CD4-positive, alpha-beta T cell treated with Interleukin-4 for 1 hour (primary cell): Measurements from ENCODE around the gene APLF.
A peak's percentile ranks its signal among the peaks of the same experiment; 100 is the strongest.
"Not testable (repeated sequence)": the region's sequence is repeated elsewhere in the genome, so short reads cannot be mapped to it uniquely, and the experiment has no call there.

ENCODE experiments used
- DNase-seq, 2 donors: peaks; one replicate each; pipeline ENCODE4 v3.0.0-alpha.2; 2020 to 2022

APLF gene

GRCh38 chr2:68476454-68476853 lies 9.1 kb downstream of the APLF start:
- no peak for DNase-seq

GRCh38 chr2:68478688-68479087 lies 11.3 kb downstream of the APLF start:
- no peak for DNase-seq

GRCh38 chr2:68482296-68482820 lies 15.0 kb downstream of the APLF start:
- DNase-seq = no peak

GRCh38 chr2:68483011-68483410 lies 15.6 kb downstream of the APLF start:
- DNase-seq = no peak

- peak in 1 of 2 donors; percentile 53 for DNase-seq
These were observed 20.5 kb downstream of the APLF start for GRCh38 chr2:68487773-68488355.

GRCh38 chr2:68488605-68489004 lies 21.2 kb downstream of the APLF start:
- not testable (repeated sequence) for DNase-seq

- no peak for DNase-seq
These were observed 21.9 kb downstream of the APLF start for GRCh38 chr2:68489282-68489681.

- no peak for DNase-seq
These were observed 24.2 kb downstream of the APLF start for GRCh38 chr2:68491582-68491981.

GRCh38 chr2:68499133-68499532 lies 31.7 kb downstream of the APLF start:
- DNase-seq = no peak

- no peak for DNase-seq
These were observed 33.3 kb downstream of the APLF start for GRCh38 chr2:68500649-68501048.

- DNase-seq = no peak
These were observed 34.4 kb downstream of the APLF start for GRCh38 chr2:68501768-68502167.

GRCh38 chr2:68505603-68506159 lies 38.3 kb downstream of the APLF start:
- no peak for DNase-seq

GRCh38 chr2:68506170-68506569 lies 38.8 kb downstream of the APLF start:
- DNase-seq = peak in 1 of 2 donors; percentile 27

- no peak for DNase-seq
These were observed 44.9 kb downstream of the APLF start for GRCh38 chr2:68512326-68512725.

- no peak for DNase-seq
These were observed 45.6 kb downstream of the APLF start for GRCh38 chr2:68512966-68513365.

GRCh38 chr2:68514316-68514929 lies 47.0 kb downstream of the APLF start:
- DNase-seq = no peak

- DNase-seq = no peak
These were observed 48.9 kb downstream of the APLF start for GRCh38 chr2:68516051-68516955.

- DNase-seq = no peak
These were observed 51.9 kb downstream of the APLF start for GRCh38 chr2:68519236-68519635.

GRCh38 chr2:68521037-68521436 lies 53.7 kb downstream of the APLF start:
- DNase-seq = no peak

GRCh38 chr2:68526943-68527342 lies 59.6 kb downstream of the APLF start:
- DNase-seq = not testable (repeated sequence)

GRCh38 chr2:68527343-68528081 lies 60.1 kb downstream of the APLF start:
- DNase-seq = not testable (repeated sequence)

GRCh38 chr2:68529156-68529555 lies 61.8 kb downstream of the APLF start:
- not testable (repeated sequence) for DNase-seq

GRCh38 chr2:68529651-68530050 lies 62.3 kb downstream of the APLF start:
- not testable (repeated sequence) for DNase-seq
